ENCODE data around the gene FUS.

- TF ChIP-seq ZNF8 (CRISPR knock-in tag; IDR thresholded peaks at IDR 0.05), result no peak
- TF ChIP-seq ZFP3 (CRISPR knock-in tag; IDR thresholded peaks at IDR 0.05), result no peak
- TF ChIP-seq TOX (CRISPR knock-in tag; IDR thresholded peaks at IDR 0.05; ENCODE audit: borderline replicate concordance), result no peak
Measured at GRCh38 chr16:31201582-31202413, 21.9 kb downstream of the FUS start.
